Spleen (tissue), 7 donors: ENCODE measurements around the gene PAMR1.

ENCODE experiments used
- CTCF ChIP-seq, 11 experiments: fragments of 200-600 bp in 7 of 11; fragments of 450-650 bp in 4 of 11; sonication (generic) in 4 of 11; IDR thresholded peaks in 8 of 11; conservative IDR thresholded peaks in 3 of 11; 1 replicate in 7 of 11; 2 replicates in 4 of 11; pipeline versions ENCODE4 v1.4.0 to v1.8.0; 2016 to 2021; ENCODE audit warnings: antibody characterized with exemption in 11 of 11, inconsistent platforms in 4 of 11, mild to moderate bottlenecking in 1 of 11
- POLR2AphosphoS5 ChIP-seq, 3 donors: sonication (generic); formaldehyde crosslinking; IDR thresholded peaks; one replicate each; pipeline ENCODE4 v1.5.1; 2017; ENCODE audit warnings: antibody characterized with exemption in 3 of 3
- donor health status: DM: no; HTN: no; CAD: no; lungs with moderate emphysema.
- donor health status: DM: no; HTN: no; CAD: no.
- donor health status: DM: no; HTN: no; CAD: no.

GRCh38 chr11:35491231-35491871 lies 34.1 kb downstream of the PAMR1 start:
- TF ChIP-seq CTCF (IDR thresholded peaks at IDR 0.05 in 8 of 11, conservative IDR thresholded peaks at IDR 0.05 in 3 of 11) (no peak), POLR2AphosphoS5 (IDR thresholded peaks at IDR 0.05) (no peak)
